Stimulated activated CD8-positive, alpha-beta memory T cell treated with anti-CD3 and anti-CD28 coated beads, Interleukin-2, amount 100 ng/mL, for 48 hours (primary cell): ENCODE measurements around the gene TMEM38B.
"Not testable (repeated sequence)": the region's sequence is repeated elsewhere in the genome, so short reads cannot be mapped to it uniquely, and the experiment has no call there.

Experiments used
- DNase-seq, 2 donors: peaks; one replicate each; pipeline ENCODE4 v3.0.0-alpha.2; 2020; ENCODE audit warnings: low read depth in 2 of 2

The TMEM38B gene

DNA sequence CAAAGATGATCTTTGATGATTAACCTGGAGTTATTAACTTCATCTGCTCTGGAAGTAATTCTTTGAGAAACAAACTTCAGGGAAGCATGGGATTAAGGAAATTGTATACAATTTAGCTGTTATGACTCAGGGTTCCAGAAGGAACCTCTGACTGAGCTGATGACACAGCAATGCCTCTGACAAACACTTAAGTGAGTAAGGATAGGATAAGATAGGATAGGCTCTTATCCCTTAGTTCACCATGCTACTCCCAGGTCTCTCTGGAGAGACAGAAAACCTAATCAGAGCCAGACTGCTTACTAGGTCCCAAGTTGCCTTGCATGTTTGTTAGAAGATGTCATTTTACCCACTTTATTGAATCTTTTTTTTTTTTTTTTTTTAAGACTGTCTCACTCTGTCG, 12.6 kb upstream of the TMEM38B start:
- no peak for DNase-seq

DNA sequence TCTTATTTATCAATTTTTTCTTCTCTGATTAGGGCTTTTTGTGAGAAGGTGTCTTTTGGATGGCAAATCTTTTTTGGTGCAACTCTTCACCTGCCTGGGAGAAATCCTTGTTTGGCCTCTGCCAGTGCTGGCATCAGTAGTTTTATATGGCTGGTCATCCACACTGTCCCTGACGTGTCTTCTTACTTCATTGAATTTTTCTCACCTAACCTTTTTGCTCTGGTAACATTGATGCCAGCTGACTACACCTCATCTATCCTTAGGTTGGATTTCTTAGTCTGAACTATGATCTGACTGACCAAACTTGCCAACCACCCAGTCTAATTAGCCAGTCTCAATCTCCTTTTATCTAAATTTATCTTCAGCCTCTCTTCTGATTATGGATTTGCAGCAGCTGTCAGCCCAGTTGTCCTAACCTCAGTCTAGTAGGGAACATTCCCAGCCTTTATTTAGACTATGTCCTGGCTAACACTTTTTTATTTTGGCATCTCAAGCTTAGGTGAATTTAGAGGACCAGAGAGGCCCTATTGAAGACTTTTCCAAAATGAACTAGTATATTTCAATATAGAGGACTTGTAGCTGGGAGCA, 10.6 kb upstream of the TMEM38B start:
- no peak for DNase-seq

DNA sequence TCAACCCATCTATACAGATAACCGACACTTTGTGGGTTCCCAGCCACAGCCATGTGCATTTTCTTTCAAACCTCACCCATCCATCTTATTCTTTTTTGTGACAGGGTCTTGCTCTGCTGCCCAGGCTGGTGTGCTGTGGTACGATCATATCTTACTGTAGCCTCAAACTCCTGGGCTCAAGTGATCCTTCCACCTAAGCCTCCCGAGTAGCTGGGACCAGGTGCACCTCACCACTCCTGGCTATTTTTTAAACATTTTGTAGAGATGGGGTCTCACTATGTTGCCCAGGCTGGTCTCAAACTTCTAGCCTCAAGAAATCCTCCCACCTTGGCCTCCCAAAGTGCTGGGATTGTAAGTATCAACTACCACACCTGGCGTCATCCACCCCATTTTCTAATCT, 7.4 kb upstream of the TMEM38B start:
- no peak for DNase-seq

DNA sequence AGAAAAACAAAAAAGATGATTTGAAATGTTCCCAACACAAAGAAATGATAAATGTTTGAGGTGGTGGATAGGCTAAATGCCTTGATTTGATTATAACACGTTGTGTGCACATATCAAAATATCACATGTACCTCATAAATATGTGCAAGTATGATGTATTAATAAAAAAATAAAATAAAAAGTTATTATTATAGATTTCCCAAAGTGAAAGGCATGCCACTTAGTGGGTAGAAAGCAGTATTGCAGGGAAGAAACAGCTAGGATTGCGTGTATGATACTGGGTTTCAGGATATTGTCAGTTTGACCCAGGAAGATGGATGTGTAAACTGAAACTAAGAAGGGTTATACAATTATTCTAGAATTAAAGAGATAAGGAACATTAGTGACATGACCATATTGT, 3.6 kb upstream of the TMEM38B start:
- no peak for DNase-seq

DNA sequence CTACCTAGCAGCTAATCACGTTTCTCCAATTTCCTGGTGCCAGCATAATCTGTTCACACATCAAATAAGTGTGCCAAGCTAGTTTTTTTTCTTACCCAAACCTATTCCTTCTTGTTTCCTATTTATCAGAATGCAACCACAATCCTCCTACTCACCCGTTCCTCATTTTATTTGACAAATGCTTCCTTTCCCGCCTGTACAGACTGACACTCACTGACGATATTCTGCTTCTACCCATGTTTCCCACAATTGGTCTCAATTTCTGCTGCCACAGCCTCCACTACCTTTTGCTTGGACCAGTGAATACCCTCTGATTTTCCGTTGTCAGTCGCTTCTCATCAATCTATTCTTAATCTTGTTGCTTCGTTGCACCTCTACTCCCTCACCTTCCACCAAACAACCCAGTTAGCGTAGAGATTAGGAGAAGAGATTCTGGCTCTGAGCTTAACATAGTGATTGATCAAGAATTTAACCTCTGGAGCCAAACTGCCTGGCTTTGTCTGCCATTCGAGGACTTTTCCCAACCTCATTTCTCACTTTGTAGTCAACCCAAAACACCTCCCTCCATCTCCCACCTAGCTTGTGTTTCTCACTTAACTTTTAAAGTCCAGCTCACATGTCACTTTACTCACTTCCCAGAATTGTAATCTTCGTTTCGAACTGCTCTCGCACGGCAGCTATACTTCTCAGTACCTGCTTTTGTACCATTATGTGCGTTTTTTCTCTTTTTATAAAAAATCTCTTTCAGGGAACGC, 729 bp upstream of the TMEM38B start:
- DNase-seq: no peak

DNA sequence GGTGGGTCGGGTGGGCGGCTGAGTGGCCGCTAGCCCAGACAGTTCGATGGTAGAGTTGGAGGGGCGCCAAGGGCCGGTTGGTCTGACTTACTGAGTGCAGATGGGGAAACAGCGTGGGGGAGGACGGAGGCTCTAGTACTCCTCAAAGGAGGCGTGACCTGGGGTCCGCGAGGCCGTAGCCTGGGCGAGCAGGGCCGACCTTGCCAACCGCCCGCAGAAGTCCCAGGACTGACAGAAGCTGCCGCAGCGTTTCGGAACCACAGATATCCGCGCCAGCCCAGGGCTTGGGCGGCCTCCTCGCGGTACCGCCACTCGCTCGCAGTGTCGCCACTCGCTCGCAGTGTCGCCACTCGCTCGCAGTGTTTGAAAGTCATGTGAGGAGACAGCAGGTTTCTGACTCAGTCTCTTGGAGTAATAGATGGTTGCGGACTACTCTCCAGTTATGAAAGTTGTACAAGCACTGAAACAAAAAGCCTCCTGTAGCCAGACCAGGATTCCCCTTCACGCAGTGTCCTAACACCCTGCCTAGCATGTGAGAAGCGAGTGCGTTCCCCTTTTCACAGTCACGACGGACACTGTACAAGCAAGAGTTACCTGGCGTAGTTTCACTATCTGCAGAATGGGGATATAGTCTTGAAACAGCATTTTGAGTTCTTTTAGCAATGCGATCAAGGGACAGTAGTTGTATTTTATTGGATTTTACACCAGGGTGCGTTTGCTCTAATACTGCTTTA, 674 bp downstream of the TMEM38B start:
- DNase-seq: peak; percentile 19 to 27

DNA sequence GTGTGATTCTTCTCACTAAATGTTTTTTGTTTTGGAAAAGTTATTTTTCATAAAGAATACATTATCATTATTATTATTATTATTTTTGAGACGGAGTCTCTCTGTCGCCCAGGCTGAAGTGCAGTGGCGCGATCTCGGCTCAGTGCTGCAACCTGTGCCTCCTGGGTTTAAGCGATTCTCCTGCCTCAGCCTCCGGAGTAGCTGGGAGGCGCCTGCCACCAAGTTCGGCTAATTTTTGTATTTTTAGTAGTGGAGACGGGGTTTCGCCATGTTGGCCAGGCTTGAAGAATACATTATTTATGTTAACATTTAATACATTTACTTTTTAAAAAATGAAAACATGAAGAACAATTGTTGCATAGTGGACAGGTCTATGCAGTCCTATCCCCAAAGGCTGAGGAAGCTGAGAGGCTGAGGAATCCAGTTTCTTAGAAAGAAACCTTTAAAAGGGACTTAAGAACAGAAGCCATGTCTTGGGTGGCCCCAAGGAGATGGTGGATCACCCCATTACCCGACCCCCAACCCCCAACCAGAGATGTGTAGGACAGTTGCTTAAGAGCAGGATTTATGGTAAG, 2.0 kb downstream of the TMEM38B start:
- DNase-seq: no peak

DNA sequence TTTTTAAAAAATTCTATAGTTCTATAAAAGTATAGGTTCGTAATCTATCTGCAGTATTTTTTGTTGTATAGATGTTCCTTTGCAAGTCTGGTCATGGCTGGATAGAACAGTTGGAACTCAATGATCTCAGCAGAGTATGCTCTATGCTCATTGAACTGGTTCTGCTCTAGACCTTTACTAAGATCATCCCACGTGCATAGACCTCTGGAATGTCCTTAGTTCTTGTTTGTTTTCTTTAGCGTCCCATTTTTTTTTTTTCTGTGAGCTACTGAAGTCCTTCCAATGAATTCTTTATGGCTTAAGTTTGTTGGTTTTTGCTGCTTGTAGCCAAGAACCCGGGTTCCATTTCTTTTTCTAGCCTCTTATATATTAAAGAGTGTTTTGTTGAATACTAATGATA, 3.5 kb downstream of the TMEM38B start:
- DNase-seq: no peak

DNA sequence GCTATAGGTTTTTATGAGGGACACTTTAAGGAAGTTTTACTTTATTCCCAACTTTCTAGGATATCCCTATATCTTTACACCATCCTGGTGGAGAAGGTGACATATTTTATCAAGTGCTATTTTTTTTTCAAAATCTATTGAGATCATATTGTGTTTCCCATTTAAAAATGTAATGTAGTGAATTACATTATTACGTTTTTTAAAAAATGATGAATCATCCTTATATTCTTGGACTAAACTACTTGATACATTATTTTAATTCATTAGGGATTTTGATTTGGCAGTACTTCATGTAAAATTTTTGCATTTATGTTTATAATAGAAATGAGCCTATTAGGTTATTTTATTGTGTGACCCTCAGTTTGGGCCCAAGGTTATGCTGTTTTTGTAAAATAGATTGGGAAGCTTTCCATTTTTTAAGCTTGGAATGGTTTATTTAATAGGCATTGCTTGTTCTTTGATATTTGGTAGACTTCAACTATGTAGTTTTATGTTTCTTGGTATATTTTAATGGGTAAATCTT, 4.1 kb downstream of the TMEM38B start:
- no peak for DNase-seq

DNA sequence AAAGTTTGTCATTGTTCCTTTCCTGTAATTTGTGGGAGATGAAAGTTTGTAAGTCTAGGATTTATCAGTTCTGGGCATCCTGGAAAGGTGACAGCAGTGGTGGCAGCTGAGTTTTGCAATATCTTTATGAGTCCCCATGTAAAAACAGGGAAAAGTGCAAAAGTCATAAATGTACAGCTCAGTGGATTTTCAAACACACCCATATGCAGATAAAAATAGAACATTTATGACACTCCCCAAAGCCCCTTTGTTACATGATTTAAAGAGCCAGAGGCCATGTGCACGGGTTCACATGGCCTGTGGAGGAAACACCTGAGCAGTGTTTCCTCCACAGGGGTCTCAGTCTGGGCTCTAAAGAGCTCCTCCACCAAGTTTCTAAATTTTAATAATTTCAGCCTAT, 6.3 kb downstream of the TMEM38B start:
- DNase-seq: no peak

DNA sequence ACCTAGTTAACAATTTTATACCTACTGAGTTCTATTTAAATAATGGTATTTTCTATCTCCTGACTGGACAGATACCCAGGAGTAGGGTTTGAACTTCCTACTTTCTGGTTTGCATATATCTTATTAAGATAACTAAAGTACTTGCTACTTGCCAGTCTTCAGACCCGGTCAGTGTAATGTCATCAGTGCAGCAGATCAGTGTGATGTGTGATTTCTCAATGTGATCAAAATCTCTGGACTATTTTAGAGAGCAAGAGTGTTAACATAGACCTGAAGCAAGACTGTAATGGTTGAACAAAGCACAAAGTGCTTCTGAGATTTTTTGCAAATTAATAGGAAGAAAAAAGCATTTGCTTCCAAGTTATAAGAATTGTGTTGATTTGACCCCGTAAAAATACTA, 6.8 kb downstream of the TMEM38B start:
- no peak for DNase-seq

DNA sequence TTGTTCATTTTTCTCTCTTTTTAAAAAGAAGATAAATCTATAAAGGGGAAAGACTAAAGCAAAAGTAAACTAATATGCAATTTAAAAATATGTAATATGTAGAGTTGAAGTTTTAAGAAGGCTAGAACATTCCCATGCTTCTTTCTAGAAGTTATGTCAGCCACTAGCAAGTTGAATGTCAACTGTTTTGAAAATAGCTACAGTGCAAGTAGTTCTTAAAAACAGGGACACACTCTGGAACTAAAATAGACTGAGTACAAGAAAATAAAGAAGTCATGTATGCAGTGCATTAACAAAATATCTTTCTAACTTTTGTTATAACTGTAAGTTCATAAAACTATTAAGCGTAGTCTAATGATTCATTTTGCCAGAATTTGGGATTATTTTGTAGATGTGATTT, 7.9 kb downstream of the TMEM38B start:
- DNase-seq: no peak

DNA sequence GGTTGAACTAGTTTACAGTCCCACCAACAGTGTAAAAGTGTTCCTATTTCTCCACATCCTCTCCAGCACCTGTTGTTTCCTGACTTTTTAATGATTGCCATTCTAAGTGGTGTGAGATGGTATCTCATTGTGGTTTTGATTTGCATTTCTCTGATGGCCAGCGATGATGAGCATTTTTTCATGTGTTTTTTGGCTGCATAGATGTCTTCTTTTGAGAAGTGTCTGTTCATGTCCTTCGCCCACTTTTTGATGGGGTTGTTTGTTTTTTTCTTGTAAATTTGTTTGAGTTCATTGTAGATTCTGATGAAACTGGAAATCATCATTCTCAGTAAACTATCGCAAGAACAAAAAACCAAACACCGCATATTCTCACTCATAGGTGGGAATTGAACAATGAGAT, 9.3 kb downstream of the TMEM38B start:
- DNase-seq: not testable (repeated sequence)

DNA sequence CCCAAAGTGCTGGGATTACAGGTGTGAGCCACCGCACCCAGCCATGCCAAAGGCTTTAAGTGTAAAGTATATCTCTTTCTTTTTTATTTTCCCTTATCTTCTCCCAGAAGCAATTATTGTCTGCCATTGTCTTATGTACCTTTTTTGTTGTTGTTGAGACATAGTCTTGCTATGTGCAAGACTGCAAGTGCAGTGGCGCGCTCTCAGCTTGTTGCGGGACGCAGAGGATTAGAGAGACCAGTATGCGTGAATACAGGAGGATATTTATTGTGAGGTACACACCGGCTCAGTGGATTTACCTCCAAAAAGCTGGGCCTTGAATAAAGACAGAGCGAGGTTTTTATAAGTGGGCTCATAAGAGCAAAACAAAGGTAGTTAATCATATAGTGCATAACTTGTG, 11.8 kb downstream of the TMEM38B start:
- DNase-seq: no peak

DNA sequence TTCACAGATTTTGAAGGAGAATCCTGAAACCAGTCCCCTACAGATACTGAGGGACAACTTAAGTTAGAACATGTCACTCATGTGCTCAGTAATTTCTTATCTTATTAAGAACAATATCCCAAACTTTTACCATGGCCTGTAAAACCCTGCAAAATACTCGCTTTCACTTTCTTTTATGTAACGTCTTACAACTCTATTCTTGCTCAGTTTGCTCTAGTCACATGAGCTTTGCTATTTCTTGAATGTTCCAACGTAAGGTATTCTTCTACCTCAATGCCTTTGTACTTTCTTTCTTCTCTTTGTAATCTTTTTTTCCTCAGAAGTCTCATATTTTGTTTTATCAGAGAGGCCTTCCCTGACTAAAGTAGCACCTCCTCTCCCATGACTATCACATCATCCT, 14.1 kb downstream of the TMEM38B start:
- no peak for DNase-seq

DNA sequence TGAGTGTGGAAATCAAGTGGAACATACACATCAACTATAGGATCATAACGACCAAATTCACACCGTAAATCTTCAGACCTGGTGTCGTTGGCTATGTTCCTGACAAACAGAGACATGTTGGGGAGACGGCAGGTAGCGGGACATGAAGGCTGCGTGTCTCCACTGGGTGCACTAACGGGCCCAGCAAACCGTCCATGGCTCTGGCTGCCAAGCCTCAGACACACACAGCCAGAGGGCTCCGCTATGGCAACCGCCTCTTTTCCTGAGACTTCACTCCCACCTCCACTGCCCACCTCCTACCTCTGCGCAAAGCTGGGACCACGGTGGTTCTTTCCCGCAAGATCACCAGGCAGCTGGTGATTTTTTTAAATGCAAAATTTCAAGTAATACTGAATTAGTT, 16.3 kb downstream of the TMEM38B start:
- DNase-seq: no peak

DNA sequence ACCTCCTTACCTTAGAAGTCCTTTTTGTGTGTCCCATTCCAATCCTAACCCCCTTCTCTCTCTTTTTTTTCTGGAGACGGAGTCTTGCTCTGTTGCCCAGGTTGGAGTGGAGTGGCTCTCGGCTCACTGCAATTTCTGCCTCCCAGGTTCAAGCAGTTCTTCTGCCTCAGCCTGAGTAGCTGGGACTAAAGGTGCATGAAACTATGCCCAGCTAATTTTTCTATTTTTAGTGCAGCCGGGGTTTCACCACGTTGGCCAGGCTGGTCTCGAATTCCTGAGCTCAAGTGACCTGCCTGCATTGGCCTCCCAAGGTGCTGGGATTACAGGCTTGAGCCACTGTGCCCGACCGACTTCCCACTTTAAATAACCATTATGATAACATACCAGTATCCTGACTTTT, 17.5 kb downstream of the TMEM38B start:
- DNase-seq: no peak

DNA sequence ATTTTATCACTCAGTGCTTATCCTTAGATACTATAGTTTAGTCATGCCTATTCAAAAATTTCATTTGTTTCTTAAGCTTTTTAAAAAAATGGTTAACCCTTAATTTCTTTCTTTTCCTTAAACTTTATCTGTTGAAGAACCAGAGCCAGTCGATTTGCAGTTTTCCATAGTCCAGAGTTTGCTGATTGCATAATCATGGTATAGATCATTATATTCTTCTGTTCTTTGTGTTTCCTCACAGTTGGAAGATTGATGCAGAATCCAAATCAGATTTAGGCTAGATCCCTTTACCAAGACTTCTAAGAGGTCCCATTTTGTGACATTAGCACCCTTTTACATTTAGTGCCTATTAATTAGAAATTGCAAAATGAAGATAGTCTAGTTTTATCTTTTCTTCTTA, 18.0 kb downstream of the TMEM38B start:
- no peak for DNase-seq

DNA sequence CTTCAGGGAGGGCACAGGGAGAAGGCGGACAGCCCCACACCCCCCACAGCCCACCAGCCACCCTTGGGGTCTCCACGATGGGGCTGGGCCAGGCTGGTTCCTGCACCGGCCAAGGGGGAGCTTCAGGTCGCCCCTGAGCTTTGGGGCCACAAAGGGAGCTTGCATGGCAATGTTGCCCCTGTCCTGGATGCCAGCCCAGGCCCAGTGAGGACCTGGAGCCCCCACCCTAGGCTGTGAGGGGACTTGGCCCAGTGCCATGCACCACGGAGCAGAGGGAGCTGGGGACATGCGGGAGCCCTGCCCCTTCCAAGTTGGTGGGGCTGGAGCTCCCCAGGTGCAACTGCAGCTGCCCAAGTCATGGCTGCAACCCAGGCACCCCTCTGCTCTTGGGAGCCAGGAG, 18.4 kb downstream of the TMEM38B start:
- DNase-seq: no peak

DNA sequence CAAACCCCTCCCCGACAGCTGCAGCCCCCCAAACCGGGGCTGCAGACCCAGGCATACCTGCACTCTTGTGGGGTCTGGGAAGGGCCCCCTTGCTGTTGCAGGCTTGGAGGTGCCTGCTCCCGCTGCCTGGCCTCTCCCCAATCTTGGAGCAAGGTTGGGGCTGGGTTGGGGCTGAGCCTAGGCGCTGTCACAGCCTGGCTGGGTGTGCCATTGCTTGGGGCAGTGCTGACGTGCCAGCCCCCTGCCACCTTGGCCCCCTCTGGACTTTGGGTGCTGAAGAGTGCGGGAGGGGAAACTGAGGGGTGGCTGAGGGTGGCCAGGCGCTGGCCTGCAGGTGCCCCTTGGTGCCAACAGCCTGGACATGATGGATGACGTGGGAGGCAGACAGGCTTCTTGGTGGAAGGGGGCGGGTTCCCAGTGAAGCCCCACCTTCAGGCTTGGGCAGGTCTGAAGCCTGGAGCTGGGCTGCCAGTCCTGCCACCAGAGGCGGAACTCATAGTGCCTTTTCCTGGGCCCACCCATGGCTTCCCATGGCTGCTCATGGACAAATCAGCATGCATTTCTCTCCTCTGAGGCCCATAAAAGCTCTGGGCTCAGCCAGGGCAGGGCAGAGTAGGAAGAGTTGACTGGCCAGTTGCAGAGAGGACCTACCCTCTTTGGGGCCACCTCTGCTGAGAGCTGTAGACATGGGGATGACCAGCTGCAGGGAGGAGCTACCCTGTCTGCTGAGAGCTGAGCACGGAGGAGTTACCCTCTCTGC, 19.1 kb downstream of the TMEM38B start:
- DNase-seq: no peak

DNA sequence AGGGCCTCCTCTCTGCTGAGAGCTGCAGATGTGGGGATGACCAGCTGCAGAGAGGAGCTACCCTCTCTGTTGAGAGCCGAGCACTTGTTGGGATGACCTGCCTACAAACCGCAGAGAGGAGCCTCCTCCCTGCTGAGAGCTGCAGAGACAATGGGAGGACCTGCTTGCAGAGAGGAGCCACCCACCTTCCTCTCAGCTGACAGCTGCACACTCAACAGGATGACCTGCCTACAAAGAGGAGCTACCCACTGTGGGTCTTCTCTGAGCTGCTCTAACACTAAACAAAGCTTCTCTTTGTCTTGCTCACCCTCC, 19.6 kb downstream of the TMEM38B start:
- no peak for DNase-seq

DNA sequence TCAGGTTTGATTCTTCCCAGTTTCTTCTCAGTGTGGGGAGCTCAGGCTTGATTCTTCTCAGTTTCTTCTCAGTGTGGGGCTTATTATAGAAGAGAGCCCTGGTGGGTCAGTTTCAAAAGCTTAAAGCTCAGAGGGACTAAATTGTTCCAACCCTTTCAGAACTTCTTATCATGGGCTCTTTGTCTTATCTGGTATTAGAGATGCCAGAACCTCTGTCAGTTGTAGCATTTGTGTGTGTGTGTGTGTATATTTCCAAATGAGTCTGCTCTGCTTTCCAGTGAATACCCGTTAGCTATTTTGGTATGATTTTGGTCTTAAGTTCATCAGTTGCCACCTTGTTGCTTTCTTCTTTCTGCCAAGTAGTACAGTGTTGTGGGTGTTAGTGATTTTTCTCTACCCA, 21.8 kb downstream of the TMEM38B start:
- no peak for DNase-seq
